ENCODE results near the gene ADCYAP1. TPM values are rescaled to one million over a fixed set of nuclear protein-coding genes. Genes with fewer than 3 reads are reported as not detected.

Gene ADCYAP1
- not detected in 2 replicates for total RNA-seq

GRCh38 chr18:904218-905090 is at the start of gene ADCYAP1:
TSS of gene ADCYAP1 (plus strand) at chr18:904871. CDS start at chr18:905387, 516 bp downstream.

Other genes starting within 250 kb of the ADCYAP1 start
- gene TYMS, start 247.2 kb upstream of the ADCYAP1 start, total RNA-seq = 12.8 and 32.8 TPM in 2 replicates
- gene ENOSF1, start 192.2 kb upstream of the ADCYAP1 start, total RNA-seq = 20.1 and 29.3 TPM in 2 replicates
- gene YES1, start 92.6 kb upstream of the ADCYAP1 start, total RNA-seq = 214 and 220 TPM in 2 replicates

All from hair follicular keratinocyte (primary cell).